Caco-2 (cell line): Measurements from ENCODE around the gene IL4I1. TPM values are rescaled to one million over a fixed set of nuclear protein-coding genes. Genes with fewer than 3 reads are reported as not detected.

Experiments
- BruUV-seq: library from RNA; stranded (reverse); fragments of 400-500 nt; replicated peaks from 2 replicates; lab custom pipeline; 2021; lab: Mats Ljungman, UMichigan
- CTCF ChIA-PET: fragments of 300-600 bp; sonication (Branson Sonifier 250); formaldehyde crosslinking; loops from one replicate; lab custom pipeline; 2022; ENCODE audit warnings: antibody characterized with exemption; lab: Charles Lee
- POLR2A ChIA-PET: fragments of 300-600 bp; sonication (Branson Sonifier 250); formaldehyde crosslinking; loops from one replicate; lab custom pipeline; 2022; ENCODE audit warnings: antibody characterized with exemption; lab: Charles Lee
- DNase-seq, 2 experiments: peaks; one replicate each; pipeline versions ENCODE4 v3.0.0 to v3.0.0-alpha.2; 2020 to 2022
- H3K27me3 ChIP-seq: replicated peaks from 2 replicates; pipeline ENCODE4 v1.6.0; 2011; ENCODE audit warnings: low read length; ENCODE audit not compliant: control insufficient read depth, insufficient read depth
- H3K36me3 ChIP-seq: 2 replicates; pipeline ENCODE4 v1.5.1; 2011; ENCODE audit warnings: low read length; ENCODE audit not compliant: control insufficient read depth, insufficient read depth
- H3K4me1 ChIP-seq: fragments of 250-450 bp; sonication (Bioruptor Pico); 2 replicates; pipeline ENCODE4 v1.5.1; 2020; ENCODE audit warnings: mild to moderate bottlenecking
- H3K4me3 ChIP-seq: 2 replicates; pipeline ENCODE4 v1.5.1; 2011; ENCODE audit warnings: low read depth, mild to moderate bottlenecking, control low read depth, low read length
- H3K9me3 ChIP-seq: fragments of 250-450 bp; sonication (Bioruptor Pico); 2 replicates; pipeline ENCODE4 v1.5.1; 2020; ENCODE audit warnings: mild to moderate bottlenecking, moderate library complexity
- H3K27ac Mint-ChIP-seq: one replicate; pipeline ENCODE4 v1.8.0; 2022; ENCODE audit warnings: mixed read lengths; ENCODE audit not compliant: unreplicated experiment
- H3K27me3 Mint-ChIP-seq: one replicate; pipeline ENCODE4 v1.8.0; 2022; ENCODE audit warnings: mixed read lengths; ENCODE audit not compliant: insufficient read depth, unreplicated experiment
- H3K36me3 Mint-ChIP-seq: one replicate; pipeline ENCODE4 v1.8.0; 2022; ENCODE audit warnings: mild to moderate bottlenecking, mixed read lengths; ENCODE audit not compliant: insufficient read depth, unreplicated experiment
- H3K4me1 Mint-ChIP-seq: one replicate; pipeline ENCODE4 v1.8.0; 2022; ENCODE audit warnings: low read depth, mixed read lengths; ENCODE audit not compliant: unreplicated experiment
- H3K4me3 Mint-ChIP-seq: one replicate; pipeline ENCODE4 v1.8.0; 2022; ENCODE audit warnings: mild to moderate bottlenecking, moderate library complexity, mixed read lengths; ENCODE audit not compliant: unreplicated experiment
- H3K9me3 Mint-ChIP-seq: one replicate; pipeline ENCODE4 v1.8.0; 2022; ENCODE audit warnings: mixed read lengths; ENCODE audit not compliant: unreplicated experiment
- intact Hi-C: fragments of 100-400 bp; cut with micrococcal nuclease; formaldehyde crosslinking; loops from one replicate; pipeline ENCODE4 v1.10.0; 2022; ENCODE audit not compliant: unreplicated experiment
- total RNA-seq: library from RNA; stranded (reverse); gene quantifications from 2 replicates; pipeline ENCODE4 v1.2.3, GENCODE V29; 2022
- TF ChIP-seq, protein P1 (sequence below), 2 experiments: fragments of 200-600 bp in 1 of 2; IDR thresholded peaks; 1 replicate in 1 of 2; 2 replicates in 1 of 2; pipeline versions ENCODE4 v1.5.1 to v1.8.0; 2011 to 2022; ENCODE audit warnings: antibody characterized with exemption in 1 of 2, control low read depth in 1 of 2, inconsistent platforms in 1 of 2, low read depth in 1 of 2, low read length in 1 of 2, mild to moderate bottlenecking in 1 of 2, moderate library complexity in 1 of 2; ENCODE audit not compliant: insufficient read depth in 1 of 2, severe bottlenecking in 1 of 2, unreplicated experiment in 1 of 2

The IL4I1 gene
- total RNA-seq, 1 experiment from 2014 or later, result 0.61 TPM

DNA sequence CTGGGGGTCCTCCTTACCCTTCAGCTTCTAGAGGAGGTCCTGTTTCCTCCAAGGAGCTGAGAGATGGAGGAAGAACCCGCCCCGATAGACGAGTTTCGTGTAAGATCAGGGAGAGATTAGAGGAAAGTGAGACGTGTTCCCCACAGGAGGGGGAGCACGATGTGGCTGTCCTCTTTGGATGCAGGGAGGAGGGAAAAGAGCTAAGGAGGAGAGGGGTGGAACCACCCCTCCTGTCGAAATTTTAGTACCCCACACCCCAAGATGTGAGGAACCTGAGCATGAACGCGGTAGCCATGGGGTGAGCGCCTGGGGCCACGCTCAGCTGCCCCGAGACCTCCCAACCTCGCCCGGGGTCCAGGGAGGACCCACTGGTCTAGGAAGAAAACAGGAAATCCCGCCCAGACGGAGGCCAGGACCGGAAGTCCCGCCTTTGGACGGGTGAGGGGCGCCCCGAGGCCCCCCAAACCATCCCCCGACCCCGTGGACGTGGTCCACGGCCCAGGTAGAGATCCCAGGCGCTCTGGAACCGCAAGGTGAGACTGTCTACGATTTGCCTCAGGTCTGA, 20.7 kb downstream of the IL4I1 start:
- ChIA-PET POLR2A (interaction anchor here (0.5 to 2.4 kb wide), 4 partner anchors 9 to 234 kb away, joined by 3 to 12 read pairs (median 4); partner anchors contain the start of genes AP2A1, ATF5, NUP62 and PNKP), CTCF (interaction anchor here (1.4 kb wide), 1 partner anchor 15 kb away, joined by 4 read pairs; no protein-coding TSS in a partner anchor)
- H3K4me1 ChIP-seq, result peaks cover 9% of the 10 kb centered on the region; the same call in 1 of the 2 replicates
- Mint-ChIP-seq H3K27ac (no peak overlapping the region), H3K4me3 (no peak overlapping the region), H3K36me3 (peaks cover 14% of the 10 kb centered on the region), H3K27me3 (no peaks in the 10 kb centered on the region), H3K9me3 (no peaks in the 10 kb centered on the region), H3K4me1 (no peaks in the 10 kb centered on the region)
- intact Hi-C loops, result loop anchor here (1.0 to 10.0 kb wide), 3 partner anchors 53 to 439 kb away; partner anchors contain the start of genes AP2A1, ATF5 and NUP62
- peak in 1 of 2 experiments; percentile 67 for DNase-seq
- no TSS peak for BruUV-seq
- peak overlapping the region; percentile 87 for H3K4me3 ChIP-seq
- TF ChIP-seq, protein P1, sequence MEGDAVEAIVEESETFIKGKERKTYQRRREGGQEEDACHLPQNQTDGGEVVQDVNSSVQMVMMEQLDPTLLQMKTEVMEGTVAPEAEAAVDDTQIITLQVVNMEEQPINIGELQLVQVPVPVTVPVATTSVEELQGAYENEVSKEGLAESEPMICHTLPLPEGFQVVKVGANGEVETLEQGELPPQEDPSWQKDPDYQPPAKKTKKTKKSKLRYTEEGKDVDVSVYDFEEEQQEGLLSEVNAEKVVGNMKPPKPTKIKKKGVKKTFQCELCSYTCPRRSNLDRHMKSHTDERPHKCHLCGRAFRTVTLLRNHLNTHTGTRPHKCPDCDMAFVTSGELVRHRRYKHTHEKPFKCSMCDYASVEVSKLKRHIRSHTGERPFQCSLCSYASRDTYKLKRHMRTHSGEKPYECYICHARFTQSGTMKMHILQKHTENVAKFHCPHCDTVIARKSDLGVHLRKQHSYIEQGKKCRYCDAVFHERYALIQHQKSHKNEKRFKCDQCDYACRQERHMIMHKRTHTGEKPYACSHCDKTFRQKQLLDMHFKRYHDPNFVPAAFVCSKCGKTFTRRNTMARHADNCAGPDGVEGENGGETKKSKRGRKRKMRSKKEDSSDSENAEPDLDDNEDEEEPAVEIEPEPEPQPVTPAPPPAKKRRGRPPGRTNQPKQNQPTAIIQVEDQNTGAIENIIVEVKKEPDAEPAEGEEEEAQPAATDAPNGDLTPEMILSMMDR (IDR thresholded peaks at IDR 0.05; ENCODE audit: insufficient read depth in 1 of 2, low read depth in 1 of 2, low read length in 1 of 2, severe bottlenecking in 1 of 2, unreplicated experiment in 1 of 2), result no peak
- H3K27me3 ChIP-seq, result no peaks in the 10 kb centered on the region
- no peaks in the 10 kb centered on the region for H3K9me3 ChIP-seq
- H3K36me3 ChIP-seq, result peaks cover 11% of the 10 kb centered on the region

DNA sequence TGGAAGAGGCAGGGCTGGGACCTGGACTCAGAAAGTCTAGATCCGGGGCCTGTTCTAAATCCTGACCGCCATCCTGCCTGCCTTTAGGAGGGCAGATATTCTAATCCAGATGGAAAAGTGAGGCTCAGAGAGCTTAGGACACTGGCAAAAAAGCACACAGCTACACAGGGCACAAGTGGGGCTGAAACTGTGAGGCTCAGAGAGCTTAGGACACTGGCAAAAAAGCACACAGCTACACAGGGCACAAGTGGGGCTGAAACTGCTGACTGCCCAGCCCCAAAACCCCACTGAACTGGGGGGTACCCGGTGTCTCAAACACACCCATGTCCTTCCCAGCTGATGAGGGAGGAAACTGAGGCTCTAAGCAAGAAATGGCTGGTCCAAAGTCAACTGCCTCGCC, 21.5 kb downstream of the IL4I1 start:
- CTCF ChIA-PET, result no interaction called here
- BruUV-seq, result no TSS peak
- no peak overlapping the region for H3K4me3 Mint-ChIP-seq
- no peak for DNase-seq
- POLR2A ChIA-PET, result no interaction called here
- Histone ChIP-seq H3K4me3 (peak overlapping the region; percentile 87; the same call in 1 of the 2 replicates), H3K36me3 (peaks cover 7% of the 10 kb centered on the region), H3K4me1 (peaks cover 9% of the 10 kb centered on the region; the same call in 1 of the 2 replicates), H3K9me3 (no peaks in the 10 kb centered on the region), H3K27me3 (no peaks in the 10 kb centered on the region)
- TF ChIP-seq, protein P1 (IDR thresholded peaks at IDR 0.05; ENCODE audit: insufficient read depth in 1 of 2, low read depth in 1 of 2, low read length in 1 of 2, severe bottlenecking in 1 of 2, unreplicated experiment in 1 of 2), result no peak
- H3K27ac Mint-ChIP-seq, result no peak overlapping the region
- intact Hi-C loops, result loop anchor here (10.0 kb wide), 1 partner anchor 440 kb away; no protein-coding TSS in a partner anchor
- no peaks in the 10 kb centered on the region for H3K27me3 Mint-ChIP-seq
- H3K36me3 Mint-ChIP-seq, result peaks cover 14% of the 10 kb centered on the region
- H3K9me3 Mint-ChIP-seq, result no peaks in the 10 kb centered on the region
- H3K4me1 Mint-ChIP-seq, result no peaks in the 10 kb centered on the region

DNA sequence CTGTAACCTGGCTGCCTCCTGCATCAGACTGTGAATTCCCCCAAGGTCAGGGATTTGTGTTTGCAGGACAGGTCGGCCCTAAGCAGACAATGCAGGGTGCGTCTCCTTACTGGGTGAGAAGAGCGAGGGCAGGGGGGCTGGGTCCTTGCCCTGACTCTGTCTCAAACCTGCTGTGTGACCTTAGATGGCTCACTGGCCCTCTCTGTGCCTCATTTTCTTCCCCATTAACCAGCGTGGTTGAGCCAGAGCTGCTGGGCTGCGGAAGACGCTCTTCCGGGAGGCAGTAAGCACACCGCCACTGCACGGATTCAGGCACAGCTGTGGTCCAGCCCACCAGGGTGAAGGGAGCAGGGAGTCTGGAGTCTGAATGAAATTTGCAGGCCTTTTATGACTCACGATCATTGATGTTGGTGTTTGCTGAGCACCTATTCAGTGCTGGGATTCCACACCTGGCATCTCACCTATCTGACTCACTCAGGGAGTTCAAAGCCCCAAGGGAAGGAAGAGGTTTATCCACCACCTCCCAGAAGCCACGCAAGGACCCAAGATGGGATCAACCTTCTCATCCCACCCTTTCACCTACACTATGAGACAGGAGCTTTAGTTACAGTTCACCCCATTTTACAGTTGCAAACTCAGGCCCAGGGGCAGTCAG, 22.1 kb downstream of the IL4I1 start:
- no peak overlapping the region for H3K4me3 ChIP-seq

More for the DNA sequence above, 22.1 kb downstream of the IL4I1 start:
- no peak overlapping the region for H3K27ac Mint-ChIP-seq
- H3K9me3 Mint-ChIP-seq, result no peaks in the 10 kb centered on the region
- H3K36me3 Mint-ChIP-seq, result peaks cover 14% of the 10 kb centered on the region
- TF ChIP-seq, protein P1 (IDR thresholded peaks at IDR 0.05; ENCODE audit: insufficient read depth in 1 of 2, low read depth in 1 of 2, low read length in 1 of 2, severe bottlenecking in 1 of 2, unreplicated experiment in 1 of 2), result no peak
- no peaks in the 10 kb centered on the region for H3K27me3 Mint-ChIP-seq
- intact Hi-C loops, result loop anchor here (10.0 kb wide), 1 partner anchor 440 kb away; no protein-coding TSS in a partner anchor
- no peaks in the 10 kb centered on the region for H3K4me1 Mint-ChIP-seq
- no TSS peak for BruUV-seq
- ChIA-PET CTCF (no interaction called here), POLR2A (no interaction called here)
- DNase-seq, result no peak
- Histone ChIP-seq H3K27me3 (no peaks in the 10 kb centered on the region), H3K9me3 (no peaks in the 10 kb centered on the region), H3K4me1 (peaks cover 9% of the 10 kb centered on the region; the same call in 1 of the 2 replicates), H3K36me3 (peaks cover 6% of the 10 kb centered on the region)
- H3K4me3 Mint-ChIP-seq, result no peak overlapping the region
